ENCODE measurements around the gene PRICKLE1.

PRICKLE1 gene

DNA sequence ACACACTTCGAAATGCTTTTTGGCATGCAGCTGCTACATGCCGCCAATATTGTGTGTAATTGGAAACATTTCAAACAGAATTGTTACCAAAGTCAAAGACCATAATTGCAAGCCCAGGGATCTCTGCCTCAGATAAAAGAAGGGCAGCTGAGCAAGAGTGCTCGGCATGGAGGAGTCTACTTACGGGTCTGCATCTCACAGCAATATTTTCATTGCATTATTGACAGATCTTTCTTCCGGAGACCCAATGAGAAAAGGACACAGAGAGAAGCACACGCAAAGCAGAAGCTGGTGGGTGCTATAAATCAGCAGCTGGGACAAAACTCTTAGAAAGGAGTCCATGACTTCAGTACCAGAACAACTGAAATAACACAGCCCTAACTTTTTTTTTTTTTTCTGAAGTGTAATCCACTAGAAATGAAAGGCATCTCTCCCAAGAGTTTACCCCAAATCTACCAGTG, 4.9 kb downstream of the PRICKLE1 start:
- no peaks in the 10 kb centered on the region for H3K36me3 Mint-ChIP-seq (ENCODE audit: insufficient read depth)
- DNase-seq (no peak), ATAC-seq (replicated peaks) (no peak)
- H3K27me3 Mint-ChIP-seq: peaks cover 30 to 34% of the 10 kb centered on the region in 2 donors
- H3K27ac Mint-ChIP-seq: no peak overlapping the region
- no peak overlapping the region for H3K4me3 Mint-ChIP-seq
- no peaks in the 10 kb centered on the region for H3K9me3 Mint-ChIP-seq
- peaks cover 0 to 7% of the 10 kb centered on the region in 2 donors for H3K4me1 Mint-ChIP-seq (ENCODE audit: low read depth in 2 of 2)

DNA sequence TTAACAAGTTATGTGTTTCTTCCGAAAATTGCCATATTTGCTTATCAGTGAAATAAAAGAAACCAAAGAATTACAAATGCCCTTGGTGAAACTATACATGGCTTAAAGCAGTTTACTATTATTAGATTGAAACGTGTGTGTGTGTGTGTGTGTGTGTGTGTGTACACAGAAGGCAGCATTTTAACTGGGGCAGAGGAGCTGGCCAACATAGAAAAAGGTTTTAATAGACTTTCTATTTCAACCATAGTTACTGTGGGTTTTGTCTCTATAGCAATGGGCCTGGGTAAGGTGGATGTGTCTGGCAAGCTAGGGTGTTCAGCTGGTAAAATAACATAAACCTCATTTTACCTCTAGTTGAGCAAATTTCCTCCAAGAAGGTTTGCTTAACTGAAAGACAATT, 6.5 kb downstream of the PRICKLE1 start:
- H3K27ac Mint-ChIP-seq: no peak overlapping the region
- H3K4me3 Mint-ChIP-seq: no peak overlapping the region
- peaks cover 20 to 27% of the 10 kb centered on the region in 2 donors for H3K27me3 Mint-ChIP-seq
- H3K36me3 Mint-ChIP-seq (ENCODE audit: insufficient read depth): no peaks in the 10 kb centered on the region
- no peaks in the 10 kb centered on the region for H3K4me1 Mint-ChIP-seq (ENCODE audit: low read depth in 2 of 2)
- ATAC-seq (replicated peaks): no peak
- DNase-seq: no peak
- no peaks in the 10 kb centered on the region for H3K9me3 Mint-ChIP-seq

DNA sequence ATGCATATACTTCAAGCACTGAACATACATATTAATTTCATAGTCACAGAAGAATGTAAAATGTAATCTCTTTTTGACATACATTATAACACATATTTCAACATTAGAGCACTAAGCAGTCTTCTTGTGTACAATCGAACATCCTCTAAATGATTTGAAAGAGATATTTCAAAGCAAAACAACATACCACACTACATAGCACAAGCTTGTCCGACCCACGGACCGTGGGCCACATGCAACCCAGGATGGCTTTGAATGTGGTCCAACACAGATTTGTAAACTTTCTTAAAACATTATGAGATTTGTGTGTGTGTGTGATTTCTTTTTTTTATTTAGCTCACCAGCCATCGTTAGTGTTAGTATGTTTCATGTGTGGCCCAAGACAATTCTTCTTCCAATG, 7.0 kb downstream of the PRICKLE1 start:
- Mint-ChIP-seq H3K27ac (no peak overlapping the region), H3K9me3 (no peaks in the 10 kb centered on the region), H3K4me3 (no peak overlapping the region), H3K27me3 (peaks cover 15 to 22% of the 10 kb centered on the region in 2 donors), H3K4me1 (ENCODE audit: low read depth in 2 of 2) (no peaks in the 10 kb centered on the region), H3K36me3 (ENCODE audit: insufficient read depth) (no peaks in the 10 kb centered on the region)
- no peak for DNase-seq
- ATAC-seq (replicated peaks): no peak

DNA sequence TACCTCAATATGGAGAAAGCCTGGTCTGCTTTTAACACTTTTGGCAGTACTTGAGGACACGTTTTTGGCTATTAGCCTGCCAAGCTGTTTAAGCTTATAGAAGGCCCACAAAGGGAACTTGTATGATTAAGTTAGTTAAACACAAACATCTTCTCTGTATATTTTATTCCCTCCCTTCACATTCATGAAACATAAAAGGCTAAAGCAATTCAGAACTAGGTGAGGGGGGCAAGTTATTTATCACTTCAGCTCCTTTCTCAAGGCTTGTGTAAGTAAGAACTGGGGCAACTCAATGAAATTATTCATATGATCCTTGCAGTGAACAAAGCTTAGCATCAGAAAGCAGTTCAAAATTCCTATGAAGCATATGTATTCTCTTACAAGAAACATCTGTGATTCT, 7.5 kb downstream of the PRICKLE1 start:
- no peak for ATAC-seq (replicated peaks)
- Mint-ChIP-seq H3K27me3 (peaks cover 10 to 17% of the 10 kb centered on the region in 2 donors), H3K4me3 (no peak overlapping the region), H3K27ac (no peak overlapping the region), H3K36me3 (ENCODE audit: insufficient read depth) (no peaks in the 10 kb centered on the region), H3K9me3 (no peaks in the 10 kb centered on the region), H3K4me1 (ENCODE audit: low read depth in 2 of 2) (no peaks in the 10 kb centered on the region)
- DNase-seq: no peak

DNA sequence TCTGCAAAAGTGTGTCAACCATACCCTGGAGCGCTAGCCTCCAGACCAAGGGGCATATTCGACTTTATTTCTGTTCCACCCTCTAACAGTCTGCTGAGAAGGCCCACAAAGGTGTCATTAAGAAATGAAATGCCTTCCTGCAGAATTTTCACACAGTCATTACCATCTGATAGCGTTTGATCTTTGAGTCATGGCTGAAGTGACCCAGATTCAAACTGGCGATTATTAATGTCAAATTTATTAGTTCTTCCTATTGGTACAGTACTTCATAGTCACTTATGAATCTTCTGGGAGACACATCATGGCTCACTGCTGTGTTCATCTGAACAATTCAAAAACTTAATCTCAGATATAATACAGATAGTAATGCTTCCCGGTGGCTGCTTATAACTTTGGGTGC, 13.2 kb downstream of the PRICKLE1 start:
- peaks cover 0 to 6% of the 10 kb centered on the region in 2 donors for H3K27me3 Mint-ChIP-seq
- no peak for ATAC-seq (replicated peaks)
- no peaks in the 10 kb centered on the region for H3K4me1 Mint-ChIP-seq (ENCODE audit: low read depth in 2 of 2)
- no peaks in the 10 kb centered on the region for H3K9me3 Mint-ChIP-seq
- no peak overlapping the region for H3K4me3 Mint-ChIP-seq
- no peaks in the 10 kb centered on the region for H3K36me3 Mint-ChIP-seq (ENCODE audit: insufficient read depth)
- no peak overlapping the region for H3K27ac Mint-ChIP-seq
- DNase-seq: no peak

DNA sequence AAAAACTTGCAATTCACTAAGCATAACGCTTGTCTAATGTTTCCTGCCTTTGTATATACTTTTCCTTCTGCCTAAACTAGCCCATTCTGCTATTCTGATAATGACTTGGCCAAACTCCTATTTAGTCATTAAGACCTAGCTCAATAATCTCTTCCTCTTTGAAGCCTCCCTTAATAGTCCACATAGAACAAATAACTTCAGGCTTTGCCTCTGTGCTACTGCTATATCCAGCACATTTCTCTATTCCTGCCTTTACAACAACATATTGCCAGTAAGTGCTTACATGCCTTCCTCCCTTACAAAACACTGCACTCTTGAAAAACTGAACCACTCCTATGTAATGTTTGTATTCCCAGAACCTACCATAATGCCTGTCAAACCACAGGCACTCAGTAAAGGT, 13.8 kb downstream of the PRICKLE1 start:
- H3K4me3 Mint-ChIP-seq: no peak overlapping the region
- H3K36me3 Mint-ChIP-seq (ENCODE audit: insufficient read depth): no peaks in the 10 kb centered on the region
- no peaks in the 10 kb centered on the region for H3K9me3 Mint-ChIP-seq
- H3K27me3 Mint-ChIP-seq: peaks cover 0 to 6% of the 10 kb centered on the region in 2 donors
- H3K27ac Mint-ChIP-seq: no peak overlapping the region
- ATAC-seq (replicated peaks) (no peak), DNase-seq (no peak)
- no peaks in the 10 kb centered on the region for H3K4me1 Mint-ChIP-seq (ENCODE audit: low read depth in 2 of 2)

DNA sequence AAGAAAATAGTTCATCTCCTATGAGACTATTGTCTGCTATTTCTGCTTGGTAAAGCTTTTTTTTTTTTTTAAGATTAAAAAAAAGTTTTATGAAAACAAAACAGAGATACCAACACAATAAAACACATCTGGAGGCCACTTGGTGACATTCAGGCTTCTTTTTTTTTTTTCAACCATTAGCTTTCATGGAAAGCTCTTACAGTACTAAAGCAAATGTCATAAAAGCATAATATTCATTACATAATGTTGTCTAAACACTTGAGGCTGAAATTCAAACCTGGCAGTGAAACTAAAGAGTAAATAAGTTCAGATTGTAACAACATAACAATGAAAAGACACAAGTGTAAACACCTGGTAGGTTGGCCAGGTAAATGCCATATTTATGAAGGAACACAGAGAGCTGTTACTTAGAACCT, 14.7 kb downstream of the PRICKLE1 start:
- Mint-ChIP-seq H3K27ac (no peak overlapping the region), H3K4me1 (ENCODE audit: low read depth in 2 of 2) (no peaks in the 10 kb centered on the region), H3K9me3 (no peaks in the 10 kb centered on the region), H3K27me3 (peaks cover 0 to 6% of the 10 kb centered on the region in 2 donors), H3K36me3 (ENCODE audit: insufficient read depth) (no peaks in the 10 kb centered on the region), H3K4me3 (no peak overlapping the region)
- DNase-seq (no peak), ATAC-seq (replicated peaks) (no peak)

DNA sequence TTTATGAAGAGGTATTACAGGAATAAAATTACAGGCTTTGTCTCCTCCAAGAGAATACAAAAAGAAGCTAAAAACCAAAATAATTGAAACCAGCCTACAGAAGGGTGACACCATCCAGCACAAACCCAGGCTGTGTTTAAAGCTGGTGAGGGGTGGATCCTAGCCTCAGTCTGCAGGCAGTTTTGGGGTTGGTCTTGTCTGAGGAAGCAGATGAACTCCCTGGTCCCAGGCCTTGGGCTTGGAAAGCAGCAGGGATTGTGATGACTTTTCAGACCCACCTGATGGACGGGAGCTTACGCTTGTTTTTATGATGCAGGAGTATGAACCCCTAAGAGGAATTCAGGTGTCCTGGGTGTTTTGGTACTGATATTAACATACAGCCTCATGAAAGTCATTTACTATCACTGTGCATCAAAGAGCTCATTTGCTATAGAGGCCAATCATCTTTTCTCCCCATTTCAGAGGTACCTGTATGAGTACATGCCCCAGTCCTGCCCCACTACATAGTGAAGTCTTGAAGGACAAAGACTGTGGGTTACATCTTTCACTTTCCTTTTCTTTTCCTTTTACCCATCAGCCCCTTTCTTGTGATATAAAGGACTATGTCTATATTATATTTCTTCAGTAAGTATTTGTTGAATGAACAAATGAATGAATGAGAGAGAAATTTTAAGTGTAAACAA, 18.1 kb downstream of the PRICKLE1 start:
- H3K27ac Mint-ChIP-seq: no peak overlapping the region
- no peaks in the 10 kb centered on the region for H3K4me1 Mint-ChIP-seq (ENCODE audit: low read depth in 2 of 2)
- no peak overlapping the region for H3K4me3 Mint-ChIP-seq
- no peaks in the 10 kb centered on the region for H3K36me3 Mint-ChIP-seq (ENCODE audit: insufficient read depth)
- no peaks in the 10 kb centered on the region for H3K9me3 Mint-ChIP-seq
- no peak for DNase-seq
- H3K27me3 Mint-ChIP-seq: no peaks in the 10 kb centered on the region
- no peak for ATAC-seq (replicated peaks)

DNA sequence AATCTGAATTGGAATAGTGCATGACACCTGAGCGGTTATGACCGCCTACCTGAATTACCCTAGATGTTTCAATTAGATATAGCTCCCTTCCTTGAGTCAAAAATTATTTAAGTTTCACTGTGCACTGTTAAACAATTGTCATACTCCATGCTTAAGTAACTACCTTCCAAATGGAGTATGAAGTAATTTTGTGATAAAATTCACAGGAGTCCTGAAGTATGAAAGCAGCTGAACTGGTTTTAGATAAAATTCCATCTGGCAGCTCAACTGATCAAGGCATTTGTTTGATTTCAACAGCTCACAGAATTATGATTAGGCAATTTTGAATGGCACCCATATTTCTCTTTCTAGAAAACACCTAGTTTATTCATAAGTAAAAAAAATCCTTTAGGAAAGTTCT, 19.5 kb downstream of the PRICKLE1 start:
- Mint-ChIP-seq H3K27ac (no peak overlapping the region), H3K4me1 (ENCODE audit: low read depth in 2 of 2) (no peaks in the 10 kb centered on the region), H3K4me3 (no peak overlapping the region), H3K9me3 (no peaks in the 10 kb centered on the region), H3K36me3 (ENCODE audit: insufficient read depth) (no peaks in the 10 kb centered on the region), H3K27me3 (peaks cover 0 to 7% of the 10 kb centered on the region in 2 donors)
- ATAC-seq (replicated peaks) (no peak), DNase-seq (no peak)

DNA sequence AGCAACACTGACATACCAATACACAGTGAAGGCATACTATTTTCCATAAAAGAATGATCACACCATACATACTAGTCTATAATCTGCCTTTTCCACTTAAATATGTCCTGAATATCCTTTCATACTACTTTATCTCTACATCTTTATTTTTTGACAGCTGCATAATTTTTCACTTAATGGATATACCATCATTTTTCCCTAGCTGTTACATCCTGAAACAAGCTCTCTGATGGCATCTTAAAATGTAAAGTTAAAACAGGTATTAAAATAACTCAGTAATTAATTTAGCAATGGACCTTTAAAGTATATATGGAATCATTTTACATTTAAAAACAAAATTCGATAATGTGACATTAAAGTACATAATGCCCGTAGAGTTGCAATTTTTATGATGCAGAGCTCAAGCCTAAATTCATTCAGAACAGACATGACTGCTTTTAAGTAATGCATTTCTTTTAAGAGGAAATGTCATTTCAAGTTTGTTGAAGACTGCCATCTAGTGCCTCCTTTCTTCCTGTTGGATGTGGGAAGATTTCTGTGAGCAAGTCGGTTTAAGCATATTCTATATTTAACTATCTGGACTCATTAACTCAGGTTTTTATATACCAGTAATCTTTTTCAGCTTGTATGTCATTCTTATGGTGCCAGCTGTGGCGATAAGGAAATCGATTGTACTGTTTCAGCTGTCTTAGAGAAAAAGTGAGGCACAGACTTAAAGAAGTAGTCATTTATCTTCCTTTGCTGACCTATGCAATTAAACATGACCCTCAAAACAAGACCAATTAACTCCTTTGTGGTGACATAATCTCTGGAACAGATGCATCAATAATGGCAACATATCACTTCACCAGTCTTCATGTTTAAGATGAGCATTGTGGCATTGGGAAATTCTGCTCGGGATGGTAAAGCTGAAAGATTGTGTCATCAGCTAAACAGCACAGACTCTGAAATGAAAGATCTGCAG, 20.3 kb downstream of the PRICKLE1 start:
- H3K36me3 Mint-ChIP-seq (ENCODE audit: insufficient read depth): no peaks in the 10 kb centered on the region
- no peaks in the 10 kb centered on the region for H3K4me1 Mint-ChIP-seq (ENCODE audit: low read depth in 2 of 2)
- H3K27me3 Mint-ChIP-seq: peaks cover 0 to 10% of the 10 kb centered on the region in 2 donors
- no peak overlapping the region for H3K4me3 Mint-ChIP-seq
- no peaks in the 10 kb centered on the region for H3K9me3 Mint-ChIP-seq
- ATAC-seq (replicated peaks) (no peak), DNase-seq (no peak)
- H3K27ac Mint-ChIP-seq: no peak overlapping the region

DNA sequence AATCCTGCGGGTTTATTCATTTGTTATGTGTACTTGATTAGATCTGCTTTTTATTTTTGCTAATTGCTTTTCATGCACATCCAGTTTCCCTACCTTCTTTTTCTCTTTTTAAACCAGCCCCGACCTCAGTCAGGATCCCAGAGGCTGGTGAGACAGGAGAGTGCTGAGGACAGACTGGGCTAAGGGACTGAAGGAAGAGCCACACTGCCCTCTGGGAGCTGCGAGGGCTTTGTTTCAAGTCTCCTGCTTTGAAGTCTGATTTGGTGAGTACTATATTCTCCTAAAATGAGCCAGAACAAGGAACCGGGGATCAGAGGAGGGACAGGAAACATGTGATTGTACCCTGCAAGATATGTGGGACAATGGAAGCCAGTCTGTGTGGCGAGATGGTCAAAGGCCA, 23.9 kb downstream of the PRICKLE1 start:
- Mint-ChIP-seq H3K4me1 (ENCODE audit: low read depth in 2 of 2) (no peaks in the 10 kb centered on the region), H3K27me3 (peaks cover 0 to 10% of the 10 kb centered on the region in 2 donors), H3K4me3 (no peak overlapping the region), H3K36me3 (ENCODE audit: insufficient read depth) (no peaks in the 10 kb centered on the region), H3K27ac (no peak overlapping the region), H3K9me3 (no peaks in the 10 kb centered on the region)
- no peak for DNase-seq
- ATAC-seq (replicated peaks): no peak

DNA sequence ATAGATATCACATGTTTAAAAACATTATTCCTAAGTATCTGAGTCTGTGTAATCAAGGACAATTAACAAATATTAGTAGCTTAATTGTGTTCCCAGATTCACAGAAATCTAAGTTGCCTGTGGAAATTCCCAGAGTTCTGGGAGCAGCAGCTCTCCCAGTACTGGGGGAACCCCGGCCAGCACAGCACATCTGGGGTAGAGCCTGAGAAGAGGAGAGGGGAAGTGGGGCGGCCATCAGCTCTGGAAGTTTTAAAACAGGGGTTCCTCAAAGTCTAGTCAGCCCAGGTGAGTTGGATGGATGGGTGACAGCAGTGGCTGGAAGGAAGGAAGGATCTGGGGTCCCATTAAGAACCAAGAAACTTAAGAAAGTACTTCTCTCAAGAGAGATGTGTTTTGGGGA, 24.6 kb downstream of the PRICKLE1 start:
- Mint-ChIP-seq H3K36me3 (ENCODE audit: insufficient read depth) (no peaks in the 10 kb centered on the region), H3K27ac (no peak overlapping the region), H3K27me3 (peaks cover 0 to 10% of the 10 kb centered on the region in 2 donors), H3K9me3 (no peaks in the 10 kb centered on the region), H3K4me1 (ENCODE audit: low read depth in 2 of 2) (no peaks in the 10 kb centered on the region), H3K4me3 (no peak overlapping the region)
- ATAC-seq (replicated peaks) (no peak), DNase-seq (no peak)

DNA sequence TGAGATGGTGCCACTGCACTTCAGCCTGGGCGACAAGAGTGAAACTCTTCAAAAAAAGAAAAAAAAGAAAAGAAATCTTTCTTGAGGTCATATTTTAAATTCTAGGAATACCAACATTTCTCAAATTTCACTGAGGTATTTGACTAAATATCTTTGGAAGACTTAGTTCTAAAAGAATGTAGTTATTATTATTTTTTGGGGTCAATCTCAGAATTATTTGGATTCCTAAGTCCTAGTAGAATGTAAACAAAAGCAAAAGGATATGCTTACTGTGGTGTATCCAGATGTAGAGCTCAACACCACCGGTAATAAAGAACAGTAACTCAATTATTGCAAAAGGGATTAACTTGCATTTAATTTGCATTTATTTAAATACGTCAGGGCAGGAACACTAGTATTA, 25.0 kb downstream of the PRICKLE1 start:
- ATAC-seq (replicated peaks): no peak
- Mint-ChIP-seq H3K4me3 (no peak overlapping the region), H3K27me3 (peaks cover 0 to 10% of the 10 kb centered on the region in 2 donors), H3K27ac (no peak overlapping the region), H3K36me3 (ENCODE audit: insufficient read depth) (no peaks in the 10 kb centered on the region), H3K9me3 (no peaks in the 10 kb centered on the region), H3K4me1 (ENCODE audit: low read depth in 2 of 2) (no peaks in the 10 kb centered on the region)
- no peak for DNase-seq

DNA sequence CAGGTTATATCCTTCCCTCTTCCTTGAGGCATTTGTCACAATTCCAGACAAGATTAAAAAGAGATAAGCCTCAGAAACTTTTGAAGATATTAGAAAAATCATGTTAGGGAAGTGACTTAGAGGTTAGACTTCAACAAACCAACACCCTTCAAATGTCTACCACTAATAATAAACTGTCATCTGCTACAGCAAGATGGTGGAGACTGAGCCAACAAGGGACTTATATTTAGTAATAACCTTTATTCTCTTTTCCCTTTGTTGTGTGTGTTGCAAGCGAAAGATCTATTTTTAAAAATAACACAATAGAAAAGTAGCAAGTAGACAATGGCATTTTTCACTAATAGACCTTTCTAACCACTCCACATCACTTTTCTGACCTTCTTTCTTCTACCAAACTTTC, 28.6 kb downstream of the PRICKLE1 start:
- ATAC-seq (replicated peaks) (no peak), DNase-seq (no peak)
- H3K36me3 Mint-ChIP-seq (ENCODE audit: insufficient read depth): no peaks in the 10 kb centered on the region

More for the DNA sequence above, 28.6 kb downstream of the PRICKLE1 start:
- no peaks in the 10 kb centered on the region for H3K4me1 Mint-ChIP-seq (ENCODE audit: low read depth in 2 of 2)
- H3K4me3 Mint-ChIP-seq: no peak overlapping the region
- peaks cover 0 to 2% of the 10 kb centered on the region in 2 donors for H3K9me3 Mint-ChIP-seq
- no peak overlapping the region for H3K27ac Mint-ChIP-seq
- H3K27me3 Mint-ChIP-seq: peaks cover 0 to 10% of the 10 kb centered on the region in 2 donors

All from effector memory CD8-positive, alpha-beta T cell (primary cell).